Activated naive CD8-positive, alpha-beta T cell treated with anti-CD3 and anti-CD28 coated beads for 36 hours (primary cell): ENCODE data around the gene CERKL. TPM values are rescaled to one million over a fixed set of nuclear protein-coding genes. Genes with fewer than 3 reads are reported as not detected.
A peak's percentile ranks its signal among the peaks of the same experiment; 100 is the strongest.

ENCODE experiments used
- DNase-seq: peaks from one replicate; pipeline ENCODE4 v3.0.0; 2021
- H3K27ac Mint-ChIP-seq: one replicate; pipeline ENCODE4 v1.8.0; 2022; ENCODE audit warnings: mild to moderate bottlenecking, moderate library complexity, mixed read lengths
- H3K27me3 Mint-ChIP-seq: one replicate; pipeline ENCODE4 v1.8.0; 2022; ENCODE audit warnings: mild to moderate bottlenecking, mixed read lengths
- H3K36me3 Mint-ChIP-seq: one replicate; pipeline ENCODE4 v1.8.0; 2021; ENCODE audit warnings: mild to moderate bottlenecking, mixed read lengths
- H3K4me1 Mint-ChIP-seq: one replicate; pipeline ENCODE4 v1.8.0; 2021; ENCODE audit warnings: mixed read lengths
- H3K4me3 Mint-ChIP-seq: one replicate; pipeline ENCODE4 v1.8.0; 2022; ENCODE audit warnings: mild to moderate bottlenecking, moderate library complexity, mixed read lengths
- H3K9me3 Mint-ChIP-seq: one replicate; pipeline ENCODE4 v1.8.0; 2022; ENCODE audit warnings: mixed read lengths
- total RNA-seq, 2 experiments: library from RNA; stranded (reverse); gene quantifications; one replicate each; pipeline ENCODE4 v1.2.3, GENCODE V29; 2021

The CERKL gene
- total RNA-seq, 2 experiments from 2014 or later: 0.06 TPM

DNA sequence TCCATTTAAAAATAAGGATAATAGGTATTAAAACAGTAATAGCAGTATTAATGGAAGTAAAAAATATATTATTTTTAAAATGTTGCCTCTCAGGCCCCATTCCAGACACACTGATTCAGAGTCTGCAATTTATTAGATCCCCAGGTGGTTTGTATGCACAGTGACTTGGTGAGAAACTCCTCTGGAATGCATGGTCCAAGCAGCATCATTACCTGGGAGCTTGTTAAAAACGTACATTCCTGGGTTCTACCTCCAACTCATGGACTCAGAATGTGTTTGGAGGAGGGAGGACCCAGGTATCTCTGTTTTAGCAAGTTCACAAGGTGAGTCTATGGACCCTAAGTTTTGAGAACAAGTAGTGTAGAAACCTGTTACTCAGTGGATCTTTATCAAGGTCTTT, 104.1 kb downstream of the CERKL start:
- Mint-ChIP-seq H3K27me3 (no peaks in the 10 kb centered on the region), H3K9me3 (no peaks in the 10 kb centered on the region), H3K36me3 (peaks cover 2% of the 10 kb centered on the region), H3K4me1 (no peaks in the 10 kb centered on the region), H3K27ac (no peak overlapping the region), H3K4me3 (no peak overlapping the region)
- DNase-seq: no peak

DNA sequence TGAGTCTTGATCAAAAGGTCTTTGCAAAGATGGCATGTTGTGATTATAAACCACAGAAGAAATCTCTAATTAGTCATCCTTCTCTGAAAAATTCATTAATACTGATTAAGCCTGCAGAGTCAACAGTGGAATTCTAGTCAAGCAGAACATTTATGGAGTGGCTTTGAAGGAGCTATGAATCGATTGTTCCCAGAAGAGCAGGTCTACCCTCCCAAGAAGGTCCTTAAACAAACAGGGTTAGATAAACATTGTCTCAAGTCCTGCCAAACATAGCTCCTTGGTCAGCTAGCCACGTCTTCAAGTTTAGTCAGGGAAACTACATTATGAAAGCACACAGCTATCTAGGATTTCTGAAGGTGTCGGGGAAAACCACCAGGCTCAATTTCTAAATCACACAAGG, 110.8 kb downstream of the CERKL start:
- Mint-ChIP-seq H3K9me3 (no peaks in the 10 kb centered on the region), H3K4me3 (no peak overlapping the region), H3K36me3 (peaks cover 16% of the 10 kb centered on the region), H3K27ac (no peak overlapping the region), H3K4me1 (peaks cover 5% of the 10 kb centered on the region), H3K27me3 (no peaks in the 10 kb centered on the region)
- no peak for DNase-seq

GRCh38 chr2:181542170-181542569, 114.7 kb downstream of the CERKL start:
- no peak overlapping the region for H3K27ac Mint-ChIP-seq
- H3K4me3 Mint-ChIP-seq: no peak overlapping the region
- peaks cover 5% of the 10 kb centered on the region for H3K4me1 Mint-ChIP-seq
- DNase-seq: no peak
- H3K27me3 Mint-ChIP-seq: no peaks in the 10 kb centered on the region
- peaks cover 50% of the 10 kb centered on the region for H3K36me3 Mint-ChIP-seq
- no peaks in the 10 kb centered on the region for H3K9me3 Mint-ChIP-seq

GRCh38 chr2:181540421-181540820, 116.5 kb downstream of the CERKL start:
- Mint-ChIP-seq H3K4me1 (no peaks in the 10 kb centered on the region), H3K36me3 (peaks cover 55% of the 10 kb centered on the region)

DNA sequence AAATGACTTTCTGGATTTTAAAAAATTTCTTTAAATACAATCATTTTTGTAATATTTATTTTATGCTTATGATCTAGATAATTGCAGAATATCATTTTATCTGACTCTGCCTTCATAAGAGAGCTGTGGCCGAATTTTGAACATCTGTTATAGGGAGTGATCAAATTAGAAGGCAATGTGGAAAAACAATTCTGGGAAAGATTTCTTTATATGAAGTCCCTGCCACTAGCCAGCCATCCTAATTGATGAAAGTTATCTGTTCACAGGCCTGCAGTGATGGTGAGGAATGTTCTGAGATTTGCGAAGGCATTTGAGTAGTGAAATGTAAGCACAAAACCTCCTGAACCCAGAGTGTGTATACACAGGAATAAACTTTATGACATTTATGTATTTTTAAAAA, 120.2 kb downstream of the CERKL start:
- Mint-ChIP-seq H3K9me3 (no peaks in the 10 kb centered on the region), H3K4me1 (no peaks in the 10 kb centered on the region), H3K27me3 (no peaks in the 10 kb centered on the region), H3K4me3 (no peak overlapping the region), H3K36me3 (peaks cover 77% of the 10 kb centered on the region), H3K27ac (no peak overlapping the region)
- DNase-seq: no peak

More at GRCh38 chr2:181540421-181540820, 116.5 kb downstream of the CERKL start:
- Mint-ChIP-seq H3K27ac (no peak overlapping the region), H3K27me3 (no peaks in the 10 kb centered on the region), H3K4me3 (no peak overlapping the region), H3K9me3 (no peaks in the 10 kb centered on the region)
- DNase-seq: no peak

DNA sequence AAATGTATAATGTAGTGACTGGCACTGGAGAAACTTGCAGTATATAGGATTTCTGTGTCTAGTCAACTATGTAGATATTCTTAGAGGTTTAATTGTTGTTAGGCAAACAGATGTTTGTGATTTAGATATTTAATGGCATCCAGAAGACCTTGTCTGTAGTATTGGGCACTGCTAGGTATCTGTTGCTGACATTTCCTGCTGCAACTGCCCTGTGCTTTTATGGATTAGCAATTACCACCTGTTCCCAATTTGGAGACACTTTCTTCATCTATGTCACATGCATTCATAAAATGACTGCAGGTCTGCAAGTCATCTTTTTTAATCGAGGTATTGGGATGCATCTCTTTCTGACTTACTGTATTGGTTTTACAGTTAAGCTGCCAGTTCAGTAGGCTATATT, 128.5 kb downstream of the CERKL start:
- Mint-ChIP-seq H3K4me1 (peaks cover 1% of the 10 kb centered on the region), H3K4me3 (no peak overlapping the region), H3K9me3 (no peaks in the 10 kb centered on the region), H3K27ac (no peak overlapping the region), H3K27me3 (no peaks in the 10 kb centered on the region), H3K36me3 (peaks cover 38% of the 10 kb centered on the region)
- no peak for DNase-seq

DNA sequence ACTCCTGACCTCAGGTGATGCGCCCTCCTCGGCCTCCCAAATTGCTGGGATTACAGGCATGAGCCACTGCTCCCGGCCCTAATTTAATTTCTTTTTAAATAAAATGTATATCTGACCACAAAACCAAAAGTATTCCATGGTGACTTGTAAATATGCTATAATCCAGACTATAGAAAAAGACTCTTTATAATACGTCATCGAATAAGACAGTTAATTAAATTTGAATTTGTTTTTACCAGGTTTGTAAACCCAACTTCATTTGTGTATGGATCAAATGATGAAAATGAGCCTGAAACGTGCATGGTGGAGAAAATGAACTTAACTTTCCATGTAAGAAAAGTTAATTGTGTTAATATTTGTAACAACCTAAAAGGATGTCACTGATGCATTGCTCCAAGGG, 129.8 kb downstream of the CERKL start:
- Mint-ChIP-seq H3K4me3 (no peak overlapping the region), H3K27me3 (no peaks in the 10 kb centered on the region), H3K36me3 (peaks cover 31% of the 10 kb centered on the region), H3K9me3 (no peaks in the 10 kb centered on the region), H3K27ac (no peak overlapping the region), H3K4me1 (peaks cover 1% of the 10 kb centered on the region)
- DNase-seq: no peak

- peaks cover 30% of the 10 kb centered on the region for H3K36me3 Mint-ChIP-seq
- H3K9me3 Mint-ChIP-seq: no peaks in the 10 kb centered on the region
- DNase-seq: no peak
- peaks cover 1% of the 10 kb centered on the region for H3K4me1 Mint-ChIP-seq
- H3K27me3 Mint-ChIP-seq: no peaks in the 10 kb centered on the region
- H3K27ac Mint-ChIP-seq: no peak overlapping the region
- H3K4me3 Mint-ChIP-seq: no peak overlapping the region
These were observed 130.9 kb downstream of the CERKL start for GRCh38 chr2:181526014-181526413.

- no peaks in the 10 kb centered on the region for H3K9me3 Mint-ChIP-seq
- peaks cover 1% of the 10 kb centered on the region for H3K4me1 Mint-ChIP-seq
- H3K27me3 Mint-ChIP-seq: no peaks in the 10 kb centered on the region
- H3K27ac Mint-ChIP-seq: no peak overlapping the region
- no peak for DNase-seq
- H3K36me3 Mint-ChIP-seq: peaks cover 25% of the 10 kb centered on the region
- no peak overlapping the region for H3K4me3 Mint-ChIP-seq
These were observed 133.1 kb downstream of the CERKL start for GRCh38 chr2:181523756-181524155.

GRCh38 chr2:181520253-181520652, 136.7 kb downstream of the CERKL start:
- Mint-ChIP-seq H3K4me3 (no peak overlapping the region), H3K27me3 (no peaks in the 10 kb centered on the region), H3K9me3 (no peaks in the 10 kb centered on the region), H3K27ac (peak overlapping the region; percentile 7), H3K36me3 (peaks cover 24% of the 10 kb centered on the region), H3K4me1 (peaks cover 26% of the 10 kb centered on the region)
- DNase-seq: no peak

- Mint-ChIP-seq H3K36me3 (peaks cover 41% of the 10 kb centered on the region), H3K27ac (peak overlapping the region; percentile 22), H3K9me3 (no peaks in the 10 kb centered on the region), H3K4me3 (no peak overlapping the region), H3K4me1 (peaks cover 34% of the 10 kb centered on the region), H3K27me3 (no peaks in the 10 kb centered on the region)
- DNase-seq: no peak
These were observed 139.1 kb downstream of the CERKL start for GRCh38 chr2:181517685-181518301.

GRCh38 chr2:181516992-181517391, 139.9 kb downstream of the CERKL start:
- H3K36me3 Mint-ChIP-seq: peaks cover 45% of the 10 kb centered on the region
- H3K27ac Mint-ChIP-seq: no peak overlapping the region
- no peak for DNase-seq
- H3K27me3 Mint-ChIP-seq: no peaks in the 10 kb centered on the region
- no peak overlapping the region for H3K4me3 Mint-ChIP-seq
- peaks cover 36% of the 10 kb centered on the region for H3K4me1 Mint-ChIP-seq
- no peaks in the 10 kb centered on the region for H3K9me3 Mint-ChIP-seq

- Mint-ChIP-seq H3K4me3 (no peak overlapping the region), H3K27me3 (no peaks in the 10 kb centered on the region), H3K4me1 (peaks cover 36% of the 10 kb centered on the region), H3K27ac (no peak overlapping the region), H3K9me3 (no peaks in the 10 kb centered on the region), H3K36me3 (peaks cover 53% of the 10 kb centered on the region)
- DNase-seq: no peak
These were observed 141.2 kb downstream of the CERKL start for GRCh38 chr2:181515719-181516118.

DNA sequence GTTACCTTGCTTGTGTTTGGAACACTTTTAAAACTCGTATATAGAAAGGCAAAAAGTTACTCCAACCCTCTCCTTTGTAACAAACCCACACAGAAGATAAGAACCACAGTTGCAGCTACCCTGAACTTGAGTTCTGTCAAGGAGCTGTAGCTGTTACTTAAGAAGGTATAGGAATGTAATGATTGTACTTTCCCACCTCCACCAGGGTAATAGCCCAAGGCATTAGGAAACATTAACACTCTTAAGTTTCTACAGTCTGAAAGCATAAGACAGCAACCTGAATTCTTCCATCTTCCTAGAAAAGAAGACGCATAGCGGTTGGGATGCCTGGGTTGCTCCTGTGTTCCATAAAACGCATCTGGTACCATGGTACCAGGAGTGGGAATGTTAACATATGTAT, 156.7 kb downstream of the CERKL start:
- no peaks in the 10 kb centered on the region for H3K27me3 Mint-ChIP-seq
- H3K9me3 Mint-ChIP-seq: no peaks in the 10 kb centered on the region
- peaks cover 6% of the 10 kb centered on the region for H3K4me1 Mint-ChIP-seq
- DNase-seq: no peak
- peaks cover 30% of the 10 kb centered on the region for H3K36me3 Mint-ChIP-seq
- H3K4me3 Mint-ChIP-seq: no peak overlapping the region
- H3K27ac Mint-ChIP-seq: no peak overlapping the region

- DNase-seq: no peak
- Mint-ChIP-seq H3K4me3 (no peak overlapping the region), H3K27me3 (no peaks in the 10 kb centered on the region), H3K9me3 (no peaks in the 10 kb centered on the region), H3K4me1 (peaks cover 6% of the 10 kb centered on the region), H3K36me3 (peaks cover 30% of the 10 kb centered on the region), H3K27ac (no peak overlapping the region)
These were observed 157.7 kb downstream of the CERKL start for GRCh38 chr2:181499231-181499630.
